Esophagus muscularis mucosa (tissue), 4 donors: ENCODE data around the gene CNDP1.

Experiments used
- CTCF ChIP-seq, 3 experiments: fragments of 200-600 bp in 2 of 3; fragments of 450-650 bp in 1 of 3; sonication (generic) in 2 of 3; IDR thresholded peaks; one replicate each; pipeline ENCODE4 v1.5.1; 2017 to 2019; ENCODE audit warnings: antibody characterized with exemption in 3 of 3, mild to moderate bottlenecking in 2 of 3, moderate library complexity in 1 of 3
- EP300 ChIP-seq: sonication (generic); formaldehyde crosslinking; IDR thresholded peaks from one replicate; pipeline ENCODE4 v1.6.1; 2017; ENCODE audit warnings: antibody characterized with exemption
- POLR2A ChIP-seq: fragments of 450-650 bp; IDR thresholded peaks from one replicate; pipeline ENCODE4 v1.6.1; 2017; ENCODE audit warnings: antibody characterized with exemption, moderate library complexity, mild to moderate bottlenecking, low read depth

GRCh38 chr18:74507097-74507881 is 27.0 kb upstream of the CNDP1 start:
- TF ChIP-seq CTCF (IDR thresholded peaks at IDR 0.05), result no peak
- no peak for TF ChIP-seq EP300
- TF ChIP-seq POLR2A, result no peak
